Smooth muscle cell (in vitro differentiated cells): ENCODE results near the gene ARHGAP8. TPM values are rescaled to one million over a fixed set of nuclear protein-coding genes. Genes with fewer than 3 reads are reported as not detected.

ENCODE experiments used
- DNase-seq: peaks from one replicate; lab custom pipeline; 2025; ENCODE audit not compliant: unreplicated experiment; lab: John Stamatoyannopoulos, UW
- H2AFZ ChIP-seq: fragments of 200-600 bp; sonication (generic); 2 replicates; pipeline ENCODE4 v1.6.0; 2016; ENCODE audit warnings: antibody characterized with exemption, low read depth, mild to moderate bottlenecking
- H3F3A ChIP-seq: fragments of 200-600 bp; sonication (generic); 2 replicates; pipeline ENCODE4 v1.6.0; 2017; ENCODE audit warnings: antibody characterized with exemption, low read depth
- H3K27ac ChIP-seq: fragments of 200-600 bp; sonication (generic); 2 replicates; pipeline ENCODE4 v1.5.1; 2016; ENCODE audit warnings: low read depth, mild to moderate bottlenecking
- H3K27me3 ChIP-seq: fragments of 200-600 bp; sonication (generic); 2 replicates; pipeline ENCODE4 v1.6.1; 2016; ENCODE audit warnings: low read depth, mild to moderate bottlenecking
- H3K36me3 ChIP-seq: fragments of 200-600 bp; sonication (generic); 2 replicates; pipeline ENCODE4 v1.5.1; 2016; ENCODE audit warnings: low read depth
- H3K4me1 ChIP-seq: fragments of 200-600 bp; sonication (generic); 2 replicates; pipeline ENCODE4 v1.5.1; 2016; ENCODE audit warnings: low read depth
- H3K4me2 ChIP-seq: fragments of 200-600 bp; sonication (generic); 2 replicates; pipeline ENCODE4 v1.6.0; 2016; ENCODE audit warnings: mild to moderate bottlenecking
- H3K4me3 ChIP-seq: fragments of 200-600 bp; sonication (generic); 2 replicates; pipeline ENCODE4 v1.5.1; 2016; ENCODE audit warnings: mild to moderate bottlenecking
- H3K79me2 ChIP-seq: fragments of 200-600 bp; sonication (generic); 2 replicates; pipeline ENCODE4 v1.6.0; 2016; ENCODE audit warnings: low read depth, mild to moderate bottlenecking
- H3K9ac ChIP-seq: fragments of 200-600 bp; sonication (generic); 2 replicates; pipeline ENCODE4 v1.6.0; 2016; ENCODE audit warnings: low read depth
- H3K9me3 ChIP-seq: fragments of 200-600 bp; sonication (generic); replicated peaks from 2 replicates; pipeline ENCODE4 v1.5.1; 2016; ENCODE audit warnings: low read depth
- H4K20me1 ChIP-seq: fragments of 200-600 bp; sonication (generic); 2 replicates; pipeline ENCODE4 v1.6.0; 2016; ENCODE audit warnings: low read depth
- WGBS: methylation state at CpG from one replicate; pipeline ENCODE4 v1.1.7; 2016; ENCODE audit warnings: low lambda C conversion rate; 5-methylcytosine and 5-hydroxymethylcytosine counted together
- polyA plus RNA-seq: library from polyadenylated mRNA; unstranded; fragments of >200 nt; fragmentation: Nextera tagmentation; extraction: Ambion mirVana; gene quantifications from 2 replicates; pipeline ENCODE4 v1.2.1, GENCODE V29; 2016
- total RNA-seq: library from RNA; depleted of rRNA; stranded (reverse); fragments of >200 nt; gene quantifications from 2 replicates; pipeline ENCODE4 v1.2.3, GENCODE V29; 2014
- TF ChIP-seq, protein P1 (sequence below): fragments of 200-600 bp; sonication (generic); IDR thresholded peaks from 2 replicates; pipeline ENCODE4 v1.5.1; 2017; ENCODE audit warnings: borderline replicate concordance, mild to moderate bottlenecking, antibody characterized with exemption; ENCODE audit not compliant: insufficient read depth, poor library complexity, severe bottlenecking

ARHGAP8 gene
- total and polyA plus RNA-seq, 2 experiments from 2014 or later: 5.8 to 11.4 TPM

DNA sequence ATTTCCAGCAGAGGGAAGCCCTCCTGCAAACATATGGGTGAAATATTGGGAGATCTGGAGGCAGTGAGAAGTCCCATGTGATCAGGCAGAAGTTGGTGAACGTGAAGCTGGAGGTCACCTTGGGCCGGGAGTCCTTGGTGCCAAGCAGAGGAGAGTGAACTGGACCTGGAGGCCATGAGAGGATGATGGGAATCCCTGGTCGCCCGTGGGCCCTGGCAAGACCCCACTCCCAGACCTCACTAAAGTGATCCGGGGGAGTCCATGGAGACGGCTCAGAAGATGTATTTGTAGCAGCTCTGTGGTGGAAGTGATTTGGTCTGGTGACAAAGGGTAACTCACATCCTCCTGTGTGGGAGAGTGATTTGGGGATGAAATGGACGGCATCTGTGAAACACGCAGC is 71.0 kb downstream of the ARHGAP8 start:
- no peaks in the 10 kb centered on the region for H3K4me1 ChIP-seq
- no peak overlapping the region for H2AFZ ChIP-seq

DNA sequence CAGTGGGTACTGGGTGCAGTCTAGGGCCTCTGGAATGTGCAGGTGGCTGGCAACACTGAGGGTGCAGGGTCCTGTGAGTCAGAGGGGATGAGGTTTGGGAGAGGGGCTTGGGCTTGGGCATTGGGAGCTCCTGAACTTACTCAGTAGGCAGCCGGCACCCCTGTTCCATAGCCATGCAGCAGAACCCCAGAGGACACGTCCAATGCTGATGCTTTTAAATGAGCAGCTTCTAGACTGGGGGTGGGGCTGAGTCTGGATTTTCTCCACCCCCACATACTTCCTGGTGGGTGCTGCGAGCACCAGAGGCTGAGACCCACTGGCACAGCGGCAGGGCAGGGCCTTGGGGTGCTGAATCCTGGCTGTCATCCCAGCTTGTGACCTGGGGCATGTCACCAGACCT is 71.4 kb downstream of the ARHGAP8 start:
- Histone ChIP-seq H3K4me2 (no peak overlapping the region), H3K36me3 (no peaks in the 10 kb centered on the region), H3K79me2 (no peaks in the 10 kb centered on the region), H3K9me3 (no peaks in the 10 kb centered on the region), H4K20me1 (no peaks in the 10 kb centered on the region), H3K4me3 (no peak overlapping the region), H3K27me3 (no peaks in the 10 kb centered on the region), H3F3A (no peaks in the 10 kb centered on the region), H2AFZ (no peak overlapping the region), H3K27ac (no peak overlapping the region), H3K9ac (no peak overlapping the region), H3K4me1 (no peaks in the 10 kb centered on the region)
- no peak for DNase-seq
- WGBS: 93% methylated on average over 4 of the region's 4 CpGs
- TF ChIP-seq, protein P1, sequence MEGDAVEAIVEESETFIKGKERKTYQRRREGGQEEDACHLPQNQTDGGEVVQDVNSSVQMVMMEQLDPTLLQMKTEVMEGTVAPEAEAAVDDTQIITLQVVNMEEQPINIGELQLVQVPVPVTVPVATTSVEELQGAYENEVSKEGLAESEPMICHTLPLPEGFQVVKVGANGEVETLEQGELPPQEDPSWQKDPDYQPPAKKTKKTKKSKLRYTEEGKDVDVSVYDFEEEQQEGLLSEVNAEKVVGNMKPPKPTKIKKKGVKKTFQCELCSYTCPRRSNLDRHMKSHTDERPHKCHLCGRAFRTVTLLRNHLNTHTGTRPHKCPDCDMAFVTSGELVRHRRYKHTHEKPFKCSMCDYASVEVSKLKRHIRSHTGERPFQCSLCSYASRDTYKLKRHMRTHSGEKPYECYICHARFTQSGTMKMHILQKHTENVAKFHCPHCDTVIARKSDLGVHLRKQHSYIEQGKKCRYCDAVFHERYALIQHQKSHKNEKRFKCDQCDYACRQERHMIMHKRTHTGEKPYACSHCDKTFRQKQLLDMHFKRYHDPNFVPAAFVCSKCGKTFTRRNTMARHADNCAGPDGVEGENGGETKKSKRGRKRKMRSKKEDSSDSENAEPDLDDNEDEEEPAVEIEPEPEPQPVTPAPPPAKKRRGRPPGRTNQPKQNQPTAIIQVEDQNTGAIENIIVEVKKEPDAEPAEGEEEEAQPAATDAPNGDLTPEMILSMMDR: no peak

More for the DNA sequence above, 71.0 kb downstream of the ARHGAP8 start:
- WGBS: 95% methylated on average over 8 of the region's 8 CpGs
- Histone ChIP-seq H3K9me3 (no peaks in the 10 kb centered on the region), H3K4me2 (no peak overlapping the region), H3K4me3 (no peak overlapping the region), H3F3A (no peaks in the 10 kb centered on the region), H3K27ac (no peak overlapping the region), H3K79me2 (no peaks in the 10 kb centered on the region), H3K9ac (no peak overlapping the region), H4K20me1 (no peaks in the 10 kb centered on the region), H3K36me3 (no peaks in the 10 kb centered on the region), H3K27me3 (no peaks in the 10 kb centered on the region)
- TF ChIP-seq, protein P1: no peak
- DNase-seq: no peak

DNA sequence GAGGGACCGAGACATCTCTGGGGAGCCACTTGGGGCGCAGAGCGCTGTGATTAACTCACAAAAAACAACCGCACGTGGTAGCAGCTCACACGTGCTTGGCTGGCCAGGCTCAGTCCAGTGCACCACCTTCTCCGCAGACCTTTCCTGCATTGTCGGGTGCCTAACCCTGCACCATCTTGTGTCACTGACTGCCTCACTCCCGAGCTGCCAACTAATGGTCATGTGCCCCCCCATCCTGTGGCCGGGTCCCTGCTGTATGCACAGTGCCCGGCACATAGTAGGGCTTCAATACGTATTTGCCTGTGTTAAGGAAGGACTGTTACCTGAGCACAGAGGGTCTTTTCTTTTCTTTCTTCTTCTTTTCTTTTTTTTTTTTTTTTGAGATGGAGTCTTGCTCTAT is 71.9 kb downstream of the ARHGAP8 start:
- TF ChIP-seq, protein P1: no peak
- Histone ChIP-seq H3K9me3 (no peaks in the 10 kb centered on the region), H4K20me1 (no peaks in the 10 kb centered on the region), H3K4me3 (no peak overlapping the region), H3K4me1 (no peaks in the 10 kb centered on the region), H3K79me2 (no peaks in the 10 kb centered on the region), H3F3A (no peaks in the 10 kb centered on the region), H2AFZ (no peak overlapping the region), H3K4me2 (no peak overlapping the region), H3K27me3 (no peaks in the 10 kb centered on the region), H3K36me3 (no peaks in the 10 kb centered on the region), H3K27ac (no peak overlapping the region), H3K9ac (no peak overlapping the region)
- no peak for DNase-seq
- WGBS: 97% methylated on average over 12 of the region's 12 CpGs

DNA sequence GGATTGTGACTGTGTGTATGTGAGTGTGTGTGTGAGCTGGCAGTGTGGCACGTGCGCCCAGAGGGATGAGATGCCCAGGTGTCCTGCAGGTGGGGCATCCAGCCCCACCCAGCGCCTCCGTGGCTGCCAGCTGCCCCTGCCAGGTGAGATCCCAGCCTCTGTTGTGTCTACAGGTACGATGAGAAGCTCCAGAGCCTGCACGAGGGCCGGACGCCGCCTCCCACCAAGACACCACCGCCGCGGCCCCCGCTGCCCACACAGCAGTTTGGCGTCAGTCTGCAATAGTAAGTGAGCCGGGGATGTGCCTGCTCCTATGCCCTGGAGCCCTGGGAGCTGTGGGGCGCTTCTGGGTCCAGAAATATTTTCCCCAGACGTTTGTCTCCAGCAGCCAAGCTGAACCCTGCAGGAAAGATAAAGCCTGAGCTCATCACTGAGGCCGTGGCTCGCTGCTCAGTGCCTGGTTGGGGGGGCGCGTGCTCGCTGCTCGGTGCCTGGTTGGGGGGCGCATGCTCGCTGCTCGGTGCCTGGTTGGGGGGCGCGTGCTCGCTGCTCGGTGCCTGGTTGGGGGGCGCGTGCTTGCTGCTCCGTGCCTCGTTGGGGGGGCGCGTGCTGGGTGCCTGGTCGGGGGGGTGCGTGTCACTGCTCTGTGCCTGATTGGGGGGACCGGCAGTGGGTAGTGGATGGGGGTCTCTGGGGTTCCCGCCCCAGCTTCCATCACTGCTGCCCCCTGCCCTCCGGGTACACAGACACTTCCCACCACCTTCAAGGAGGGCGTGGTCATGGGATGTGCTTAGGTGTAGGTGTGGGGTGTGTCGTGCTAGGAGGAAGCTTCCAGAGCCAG is 73.2 kb downstream of the ARHGAP8 start:
- Histone ChIP-seq H3F3A (no peaks in the 10 kb centered on the region), H2AFZ (no peak overlapping the region), H3K36me3 (no peaks in the 10 kb centered on the region), H3K4me3 (no peak overlapping the region), H3K27ac (no peak overlapping the region), H3K79me2 (no peaks in the 10 kb centered on the region), H3K9ac (no peak overlapping the region), H4K20me1 (no peaks in the 10 kb centered on the region), H3K4me1 (no peaks in the 10 kb centered on the region), H3K27me3 (no peaks in the 10 kb centered on the region), H3K9me3 (no peaks in the 10 kb centered on the region), H3K4me2 (no peak overlapping the region)
- no peak for DNase-seq
- WGBS: 95% methylated on average over 36 of the region's 43 CpGs
- TF ChIP-seq, protein P1: no peak
